Sigmoid colon (tissue), 7 donors: ENCODE measurements around the gene PROC. TPM values are rescaled to one million over a fixed set of nuclear protein-coding genes. Genes with fewer than 3 reads are reported as not detected.

Experiments used
- DNase-seq: peaks from one replicate; pipeline ENCODE4 v3.0.0-alpha.2; 2019
- H3K27ac ChIP-seq, 4 donors: fragments of 200-600 bp; sonication (generic); one replicate each; pipeline ENCODE4 v1.5.1; 2016 to 2019; ENCODE audit warnings: mild to moderate bottlenecking in 1 of 4
- H3K27me3 ChIP-seq, 3 donors: fragments of 200-600 bp; sonication (generic); one replicate each; pipeline ENCODE4 v1.5.1; 2019; ENCODE audit warnings: mild to moderate bottlenecking in 1 of 3
- H3K36me3 ChIP-seq, 4 donors: fragments of 200-600 bp; sonication (generic); one replicate each; pipeline ENCODE4 v1.5.1; 2016 to 2019
- H3K4me1 ChIP-seq, 4 donors: fragments of 200-600 bp; sonication (generic); one replicate each; pipeline ENCODE4 v1.5.1; 2017 to 2019
- H3K4me3 ChIP-seq, 4 donors: fragments of 200-600 bp; sonication (generic); one replicate each; pipeline ENCODE4 v1.5.1; 2017 to 2019; ENCODE audit warnings: mild to moderate bottlenecking in 2 of 4, moderate library complexity in 1 of 4
- H3K9me3 ChIP-seq, 4 donors: fragments of 200-600 bp in 3 of 4; sonication (generic) in 3 of 4; one replicate each; pipeline versions ENCODE4 v1.5.1 to v1.6.1; 2013 to 2019
- EP300 ChIP-seq, 4 donors: sonication (generic); formaldehyde crosslinking; IDR thresholded peaks; one replicate each; pipeline ENCODE4 v1.6.1; 2017; ENCODE audit warnings: antibody characterized with exemption in 4 of 4
- POLR2A ChIP-seq, 2 donors: fragments of 450-650 bp; IDR thresholded peaks; one replicate each; pipeline ENCODE4 v1.6.1; 2016; ENCODE audit warnings: antibody characterized with exemption in 2 of 2, mild to moderate bottlenecking in 2 of 2, moderate library complexity in 2 of 2
- POLR2AphosphoS5 ChIP-seq, 4 donors: sonication (generic); formaldehyde crosslinking; IDR thresholded peaks; one replicate each; pipeline ENCODE4 v1.6.1; 2017; ENCODE audit warnings: antibody characterized with exemption in 4 of 4
- WGBS, 2 donors: extraction: QIAGEN DNeasy Blood & Tissue Kit; methylation state at CpG; one replicate each; pipeline ENCODE4 v1.1.7; 2013; 5-methylcytosine and 5-hydroxymethylcytosine counted together
- intact Hi-C: fragments of 100-400 bp; cut with DNase I; formaldehyde crosslinking; loops from one replicate; pipeline ENCODE4 v1.15.1; 2023
- polyA plus RNA-seq, 3 donors: library from polyadenylated mRNA; stranded (reverse); fragments of 200-250 nt; gene quantifications; one replicate each; pipeline ENCODE4 v1.2.3, GENCODE V29; 2013
- total RNA-seq, 4 donors: library from RNA; depleted of rRNA; stranded (reverse); fragments of >200 nt; gene quantifications; one replicate each; pipeline ENCODE4 v1.1.0, GENCODE V29; 2016
- TF ChIP-seq, protein P1 (sequence below), 4 experiments: fragments of 450-650 bp in 3 of 4; fragments of 200-600 bp in 1 of 4; IDR thresholded peaks; one replicate each; pipeline ENCODE4 v1.5.1; 2016 to 2019; ENCODE audit warnings: antibody characterized with exemption in 4 of 4, mild to moderate bottlenecking in 3 of 4, moderate library complexity in 2 of 4
- donor health status: healthy with polysubstance abuse.
- donor health status: Bipolar disorder and iron deficiency.
- donor health status: healthy.

Gene PROC
- total and polyA plus RNA-seq, 7 donors, result 1.4 to 7.8 (median 1.8) TPM; not detected in 4

DNA sequence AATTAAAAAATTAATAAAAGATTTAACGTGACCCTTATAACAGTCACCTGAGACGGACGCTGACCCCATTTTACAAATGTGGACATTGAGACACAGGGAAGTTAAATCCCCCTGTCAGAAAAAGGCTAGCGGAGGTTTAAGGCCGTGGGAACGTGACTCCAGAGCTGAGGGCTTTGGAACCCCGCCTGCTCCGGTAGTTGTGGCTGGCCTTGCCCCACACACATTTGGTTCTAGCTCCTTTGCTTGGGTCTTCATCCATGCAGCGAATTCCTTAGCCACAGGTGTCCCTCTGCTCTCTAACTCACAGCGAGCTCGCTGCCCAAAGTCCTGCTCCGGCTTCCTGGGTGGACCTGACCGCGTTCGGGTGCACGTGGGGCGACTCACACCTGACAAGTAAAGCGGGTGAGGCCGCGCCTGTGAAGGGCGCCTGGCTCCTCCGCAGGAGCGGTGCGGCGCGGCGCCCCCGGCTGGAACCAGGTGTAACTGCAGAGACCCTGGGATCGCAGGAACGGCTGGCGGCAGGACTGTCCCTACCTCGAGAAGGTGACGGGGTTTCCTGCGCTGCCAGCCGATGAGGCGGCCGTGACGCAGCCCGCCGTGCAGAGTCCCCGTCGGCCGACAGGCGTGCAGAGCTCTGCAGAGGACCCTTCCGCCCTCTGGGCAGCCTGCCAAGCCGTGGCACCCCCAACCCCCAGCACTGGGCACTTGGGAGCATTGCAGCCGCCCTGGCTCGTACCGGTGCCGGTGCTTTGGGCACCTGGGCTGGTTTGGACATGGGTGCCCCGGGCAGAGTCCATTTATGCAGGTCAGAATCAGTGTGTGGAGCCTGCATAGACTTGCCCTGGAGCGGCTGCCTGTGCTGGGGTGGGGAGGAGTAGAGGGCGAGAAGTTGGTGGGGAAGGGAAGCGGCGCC, 2.4 kb upstream of the PROC start:
- no peak for DNase-seq
- TF ChIP-seq, protein P1, sequence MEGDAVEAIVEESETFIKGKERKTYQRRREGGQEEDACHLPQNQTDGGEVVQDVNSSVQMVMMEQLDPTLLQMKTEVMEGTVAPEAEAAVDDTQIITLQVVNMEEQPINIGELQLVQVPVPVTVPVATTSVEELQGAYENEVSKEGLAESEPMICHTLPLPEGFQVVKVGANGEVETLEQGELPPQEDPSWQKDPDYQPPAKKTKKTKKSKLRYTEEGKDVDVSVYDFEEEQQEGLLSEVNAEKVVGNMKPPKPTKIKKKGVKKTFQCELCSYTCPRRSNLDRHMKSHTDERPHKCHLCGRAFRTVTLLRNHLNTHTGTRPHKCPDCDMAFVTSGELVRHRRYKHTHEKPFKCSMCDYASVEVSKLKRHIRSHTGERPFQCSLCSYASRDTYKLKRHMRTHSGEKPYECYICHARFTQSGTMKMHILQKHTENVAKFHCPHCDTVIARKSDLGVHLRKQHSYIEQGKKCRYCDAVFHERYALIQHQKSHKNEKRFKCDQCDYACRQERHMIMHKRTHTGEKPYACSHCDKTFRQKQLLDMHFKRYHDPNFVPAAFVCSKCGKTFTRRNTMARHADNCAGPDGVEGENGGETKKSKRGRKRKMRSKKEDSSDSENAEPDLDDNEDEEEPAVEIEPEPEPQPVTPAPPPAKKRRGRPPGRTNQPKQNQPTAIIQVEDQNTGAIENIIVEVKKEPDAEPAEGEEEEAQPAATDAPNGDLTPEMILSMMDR (IDR thresholded peaks at IDR 0.05), result peak; percentile 29 to 45 (median 35)
- no peak for TF ChIP-seq EP300 (IDR thresholded peaks at IDR 0.05)
- H3K4me1 ChIP-seq, result peaks cover 0 to 23% (median 17%) of the 10 kb centered on the region in 4 donors
- peaks cover 6 to 53% (median 42%) of the 10 kb centered on the region in 3 donors for H3K27me3 ChIP-seq
- WGBS, 2 donors, result 11 to 15% methylated on average over 55 of the region's 55 CpGs
- no peak overlapping the region for H3K27ac ChIP-seq
- H3K9me3 ChIP-seq, result no peaks in the 10 kb centered on the region
- no peaks in the 10 kb centered on the region for H3K36me3 ChIP-seq
- intact Hi-C loops, result no loop called here
- peak overlapping the region in 3 of 4 donors; percentile 22 to 45 (median 39) for H3K4me3 ChIP-seq

DNA sequence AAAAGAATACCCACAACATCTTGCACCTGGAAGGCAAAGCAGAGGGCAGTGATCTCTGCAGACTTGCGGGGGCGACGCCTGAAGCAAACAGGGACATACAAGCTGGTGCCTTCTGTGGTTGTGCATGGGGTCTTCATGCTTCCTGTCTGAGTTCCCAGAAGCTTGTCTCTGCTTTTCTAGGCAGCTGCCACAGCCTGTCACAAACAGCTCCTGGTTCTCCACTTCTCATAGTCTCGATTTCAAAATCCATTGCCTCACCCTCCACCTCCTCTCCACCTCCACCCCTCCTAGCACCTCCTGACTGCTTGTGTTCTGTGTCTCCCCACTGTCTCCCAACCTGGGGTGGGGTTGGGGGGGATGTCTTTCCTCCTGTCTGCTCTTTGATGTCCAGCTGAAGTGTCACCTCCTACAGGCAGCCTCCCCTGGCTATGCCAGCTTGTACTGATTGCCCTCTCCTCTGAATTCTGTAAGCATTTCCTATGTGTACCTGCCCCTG, 1.7 kb upstream of the PROC start:
- Histone ChIP-seq H3K9me3 (no peaks in the 10 kb centered on the region), H3K4me3 (peak overlapping the region in 2 of 4 donors; percentile 39 to 45), H3K36me3 (no peaks in the 10 kb centered on the region), H3K27me3 (peaks cover 6 to 60% (median 48%) of the 10 kb centered on the region in 3 donors), H3K4me1 (peaks cover 0 to 15% (median 11%) of the 10 kb centered on the region in 4 donors), H3K27ac (no peak overlapping the region)
- TF ChIP-seq EP300 (IDR thresholded peaks at IDR 0.05) (no peak), POLR2AphosphoS5 (IDR thresholded peaks at IDR 0.05) (no peak), POLR2A (IDR thresholded peaks at IDR 0.05) (no peak)
- TF ChIP-seq, protein P1 (IDR thresholded peaks at IDR 0.05), result no peak
- intact Hi-C loops, result no loop called here
- 11 to 15% methylated on average over 4 of the region's 4 CpGs for WGBS, 2 donors
- no peak for DNase-seq

DNA sequence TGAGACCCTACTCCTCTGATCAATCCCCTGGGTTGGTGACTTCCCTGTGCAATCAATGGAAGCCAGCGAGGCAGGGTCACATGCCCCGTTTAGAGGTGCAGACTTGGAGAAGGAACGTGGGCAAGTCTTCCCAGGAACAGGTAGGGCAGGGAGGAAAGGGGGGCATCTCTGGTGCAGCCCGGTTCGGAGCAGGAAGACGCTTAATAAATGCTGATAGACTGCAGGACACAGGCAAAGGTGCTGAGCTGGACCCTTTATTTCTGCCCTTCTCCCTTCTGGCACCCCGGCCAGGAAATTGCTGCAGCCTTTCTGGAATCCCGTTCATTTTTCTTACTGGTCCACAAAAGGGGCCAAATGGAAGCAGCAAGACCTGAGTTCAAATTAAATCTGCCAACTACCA, 821 bp upstream of the PROC start:
- no peaks in the 10 kb centered on the region for H3K36me3 ChIP-seq
- no peak overlapping the region for H3K4me3 ChIP-seq
- H3K27me3 ChIP-seq, result peaks cover 11 to 68% (median 56%) of the 10 kb centered on the region in 3 donors
- H3K4me1 ChIP-seq, result peaks cover 0 to 14% (median 12%) of the 10 kb centered on the region in 4 donors
- DNase-seq, result no peak
- no peaks in the 10 kb centered on the region for H3K9me3 ChIP-seq
- H3K27ac ChIP-seq, result no peak overlapping the region
- intact Hi-C loops, result no loop called here
- TF ChIP-seq POLR2AphosphoS5 (IDR thresholded peaks at IDR 0.05) (no peak), EP300 (IDR thresholded peaks at IDR 0.05) (no peak), POLR2A (IDR thresholded peaks at IDR 0.05) (no peak)
- TF ChIP-seq, protein P1 (IDR thresholded peaks at IDR 0.05), result no peak
- WGBS, 2 donors, result 90 to 92% methylated on average over 8 of the region's 8 CpGs

DNA sequence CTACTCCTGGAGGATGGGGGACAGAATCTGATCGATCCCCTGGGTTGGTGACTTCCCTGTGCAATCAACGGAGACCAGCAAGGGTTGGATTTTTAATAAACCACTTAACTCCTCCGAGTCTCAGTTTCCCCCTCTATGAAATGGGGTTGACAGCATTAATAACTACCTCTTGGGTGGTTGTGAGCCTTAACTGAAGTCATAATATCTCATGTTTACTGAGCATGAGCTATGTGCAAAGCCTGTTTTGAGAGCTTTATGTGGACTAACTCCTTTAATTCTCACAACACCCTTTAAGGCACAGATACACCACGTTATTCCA, 844 bp downstream of the PROC start:
- intact Hi-C loops, result no loop called here
- peaks cover 0 to 30% (median 26%) of the 10 kb centered on the region in 4 donors for H3K4me1 ChIP-seq
- DNase-seq, result no peak
- peaks cover 26 to 85% (median 71%) of the 10 kb centered on the region in 3 donors for H3K27me3 ChIP-seq
- TF ChIP-seq POLR2AphosphoS5 (IDR thresholded peaks at IDR 0.05) (no peak), EP300 (IDR thresholded peaks at IDR 0.05) (no peak)
- TF ChIP-seq, protein P1 (IDR thresholded peaks at IDR 0.05), result no peak
- 90 to 92% methylated on average over 4 of the region's 4 CpGs for WGBS, 2 donors
- no peaks in the 10 kb centered on the region for H3K9me3 ChIP-seq
- H3K4me3 ChIP-seq, result no peak overlapping the region
- no peak overlapping the region for H3K27ac ChIP-seq
- H3K36me3 ChIP-seq, result no peaks in the 10 kb centered on the region
